ENCODE data around the gene THSD4. TPM values are rescaled to one million over a fixed set of nuclear protein-coding genes. Genes with fewer than 3 reads are reported as not detected.
"Not testable (repeated sequence)": the region's sequence is repeated elsewhere in the genome, so short reads cannot be mapped to it uniquely, and the experiment has no call there.

Gene THSD4
- total RNA-seq, 4 donors from 2014 or later, result 23.0 to 68.5 (median 48.6) TPM

DNA sequence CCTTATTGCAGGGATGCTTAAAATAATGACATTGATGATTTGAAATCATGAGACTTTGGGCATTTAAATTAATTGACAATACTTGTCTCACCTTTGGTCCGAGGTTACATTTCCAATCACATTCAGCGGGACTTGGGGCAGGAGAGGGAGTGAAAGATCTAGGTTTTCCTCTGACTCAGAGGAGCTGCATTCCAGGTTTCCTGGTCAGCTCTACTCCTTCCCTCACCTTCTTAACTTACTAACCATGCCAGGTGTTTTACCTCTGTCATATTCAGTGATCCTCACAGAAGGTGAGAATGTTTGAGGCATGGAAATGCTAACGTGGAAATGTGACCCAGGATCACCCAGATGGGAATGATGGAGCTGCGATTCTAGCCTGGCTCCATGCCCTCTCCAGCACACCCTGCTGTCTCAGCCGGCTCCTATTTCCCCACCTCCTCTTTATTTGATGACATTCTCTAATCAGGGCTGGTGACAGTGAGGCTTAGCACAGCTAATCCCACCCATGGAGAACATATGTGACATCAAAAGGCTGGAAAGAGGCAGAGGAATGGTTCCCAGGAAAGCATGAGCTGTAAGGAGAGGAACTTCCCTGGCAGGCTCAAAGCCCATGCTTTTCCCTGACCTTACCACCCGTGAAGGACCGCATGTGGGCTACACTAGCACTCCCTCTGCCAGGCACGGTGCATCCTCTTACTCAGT, 38.7 kb downstream of the THSD4 start:
- TF ChIP-seq POLR2A (IDR thresholded peaks at IDR 0.05), result no peak
- TF ChIP-seq, protein P1, sequence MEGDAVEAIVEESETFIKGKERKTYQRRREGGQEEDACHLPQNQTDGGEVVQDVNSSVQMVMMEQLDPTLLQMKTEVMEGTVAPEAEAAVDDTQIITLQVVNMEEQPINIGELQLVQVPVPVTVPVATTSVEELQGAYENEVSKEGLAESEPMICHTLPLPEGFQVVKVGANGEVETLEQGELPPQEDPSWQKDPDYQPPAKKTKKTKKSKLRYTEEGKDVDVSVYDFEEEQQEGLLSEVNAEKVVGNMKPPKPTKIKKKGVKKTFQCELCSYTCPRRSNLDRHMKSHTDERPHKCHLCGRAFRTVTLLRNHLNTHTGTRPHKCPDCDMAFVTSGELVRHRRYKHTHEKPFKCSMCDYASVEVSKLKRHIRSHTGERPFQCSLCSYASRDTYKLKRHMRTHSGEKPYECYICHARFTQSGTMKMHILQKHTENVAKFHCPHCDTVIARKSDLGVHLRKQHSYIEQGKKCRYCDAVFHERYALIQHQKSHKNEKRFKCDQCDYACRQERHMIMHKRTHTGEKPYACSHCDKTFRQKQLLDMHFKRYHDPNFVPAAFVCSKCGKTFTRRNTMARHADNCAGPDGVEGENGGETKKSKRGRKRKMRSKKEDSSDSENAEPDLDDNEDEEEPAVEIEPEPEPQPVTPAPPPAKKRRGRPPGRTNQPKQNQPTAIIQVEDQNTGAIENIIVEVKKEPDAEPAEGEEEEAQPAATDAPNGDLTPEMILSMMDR (IDR thresholded peaks at IDR 0.05), result no peak
- Histone ChIP-seq H3K36me3 (no peaks in the 10 kb centered on the region), H3K27me3 (no peaks in the 10 kb centered on the region), H3K4me1 (peaks cover 35 to 47% of the 10 kb centered on the region in 2 donors), H3K27ac (no peak overlapping the region), H3K9me3 (no peaks in the 10 kb centered on the region), H3K4me3 (replicated peaks in 1 of 3) (no peak overlapping the region)
- intact Hi-C loops (cut with DNase I), result no loop called here
- no peak for DNase-seq
- 73 to 79% methylated on average over 8 of the region's 8 CpGs for WGBS, 2 donors

DNA sequence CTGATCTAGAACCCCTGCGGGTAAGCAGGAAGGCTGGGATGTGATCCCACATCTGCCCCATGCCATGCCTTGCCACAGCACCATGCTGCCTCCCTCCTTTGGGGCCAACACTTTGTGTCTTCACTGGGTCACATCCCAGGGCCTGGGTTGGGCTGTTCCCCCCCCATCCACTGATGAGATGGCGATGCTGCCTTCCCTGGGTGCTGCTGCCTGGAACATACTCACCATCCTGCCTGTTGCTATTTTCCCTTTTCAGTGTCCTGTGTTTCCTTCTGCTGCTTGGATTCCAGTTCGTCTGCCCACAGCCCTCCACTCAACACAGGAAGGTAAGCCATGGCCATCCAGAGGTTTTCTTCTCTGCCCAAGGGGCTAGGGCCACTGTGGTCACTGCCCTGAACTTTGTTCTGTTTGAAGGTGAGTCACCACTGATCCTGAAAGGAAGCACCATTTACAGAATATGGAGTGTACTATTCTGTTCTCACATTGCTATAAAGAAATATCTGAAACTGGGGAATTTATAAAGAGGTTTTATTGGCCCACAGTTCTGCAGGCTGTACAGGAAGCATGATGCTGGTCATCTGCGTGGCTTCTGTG, 39.4 kb downstream of the THSD4 start:
- intact Hi-C loops (cut with DNase I), result no loop called here
- Histone ChIP-seq H3K36me3 (no peaks in the 10 kb centered on the region), H3K27me3 (no peaks in the 10 kb centered on the region), H3K4me3 (replicated peaks in 1 of 3) (no peak overlapping the region), H3K27ac (no peak overlapping the region), H3K4me1 (peaks cover 28 to 40% of the 10 kb centered on the region in 2 donors), H3K9me3 (no peaks in the 10 kb centered on the region)
- no peak for TF ChIP-seq POLR2A (IDR thresholded peaks at IDR 0.05)
- TF ChIP-seq, protein P1 (IDR thresholded peaks at IDR 0.05), result no peak
- no peak for DNase-seq
- 92 to 95% methylated on average over 4 of the region's 4 CpGs for WGBS, 2 donors

DNA sequence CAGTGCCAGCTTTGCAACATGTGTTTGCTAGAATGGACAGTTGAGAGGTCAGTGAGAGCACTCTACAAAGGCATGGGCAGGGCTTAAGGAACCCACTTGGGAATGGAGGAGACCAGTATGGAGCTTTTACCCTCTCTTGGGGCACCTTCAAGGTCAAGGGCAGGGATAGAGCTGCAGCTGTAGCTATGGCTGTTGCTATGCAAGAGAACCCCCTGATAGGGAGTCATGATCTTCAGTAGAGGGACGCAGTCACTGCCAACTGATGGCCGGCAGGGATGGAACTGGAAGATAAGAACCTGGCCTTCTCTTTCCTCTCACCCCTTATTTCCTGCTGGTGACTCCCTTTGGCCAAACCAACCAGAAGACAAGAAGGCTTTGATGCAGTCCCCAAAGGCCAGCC, 40.3 kb downstream of the THSD4 start:
- WGBS, 2 donors, result 94 to 100% methylated on average over 2 of the region's 2 CpGs
- DNase-seq, result no peak
- Histone ChIP-seq H3K4me1 (peaks cover 22 to 32% of the 10 kb centered on the region in 2 donors), H3K4me3 (replicated peaks in 1 of 3) (no peak overlapping the region), H3K27me3 (no peaks in the 10 kb centered on the region), H3K9me3 (no peaks in the 10 kb centered on the region), H3K27ac (no peak overlapping the region), H3K36me3 (no peaks in the 10 kb centered on the region)
- TF ChIP-seq POLR2A (IDR thresholded peaks at IDR 0.05), result no peak
- TF ChIP-seq, protein P1 (IDR thresholded peaks at IDR 0.05), result no peak
- intact Hi-C loops (cut with DNase I), result no loop called here

DNA sequence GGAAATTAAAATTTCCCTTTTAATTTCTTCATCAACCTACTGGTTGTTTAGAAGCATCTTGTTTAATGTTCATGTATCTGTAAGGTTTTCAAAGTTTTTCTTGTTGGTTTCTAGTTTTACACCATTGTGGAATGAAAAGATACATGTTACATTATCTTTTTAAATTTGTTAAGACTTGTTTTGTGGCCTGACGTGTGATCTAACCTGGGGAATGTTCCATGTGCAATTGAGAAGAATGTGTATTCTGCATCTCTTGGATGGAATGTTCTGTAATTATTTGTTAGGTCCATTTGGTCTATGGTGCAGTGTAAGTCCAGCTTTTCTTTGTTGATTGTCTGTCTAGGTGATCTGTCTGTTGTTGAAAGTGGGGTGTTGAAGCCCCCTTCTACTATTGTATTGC, 45.7 kb downstream of the THSD4 start:
- H3K36me3 ChIP-seq, result no peaks in the 10 kb centered on the region
- H3K9me3 ChIP-seq, result no peaks in the 10 kb centered on the region
- no peak overlapping the region for H3K4me3 ChIP-seq (replicated peaks in 1 of 3)
- no peaks in the 10 kb centered on the region for H3K27me3 ChIP-seq
- no peak for DNase-seq
- no peaks in the 10 kb centered on the region for H3K4me1 ChIP-seq
- H3K27ac ChIP-seq, result no peak overlapping the region
- intact Hi-C loops (cut with DNase I), result no loop called here
- TF ChIP-seq, protein P1 (IDR thresholded peaks at IDR 0.05), result no peak
- no peak for TF ChIP-seq POLR2A (IDR thresholded peaks at IDR 0.05)
- WGBS, 2 donors, result 91 to 94% methylated on average over 1 of the region's 1 CpG

DNA sequence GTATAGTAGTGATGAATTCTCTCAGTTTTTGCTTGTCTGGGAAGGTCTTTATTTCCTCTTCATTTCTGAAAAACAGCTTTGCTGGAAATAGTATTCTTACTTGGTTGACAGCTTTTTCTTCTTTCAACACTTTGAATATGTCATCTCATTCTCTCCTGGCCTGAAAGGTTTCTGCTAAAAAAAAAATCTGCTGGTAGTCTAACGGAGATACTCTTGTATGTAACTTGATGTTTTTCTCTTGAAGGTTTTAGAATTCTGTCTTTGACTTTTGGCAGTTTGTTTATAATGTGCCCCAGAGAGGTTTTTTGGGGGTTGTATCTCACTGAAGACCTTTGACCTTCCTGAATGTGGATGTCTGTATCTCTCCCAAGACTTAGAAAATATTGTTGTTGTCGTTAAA, 47.0 kb downstream of the THSD4 start:
- intact Hi-C loops (cut with DNase I), result no loop called here
- no peak overlapping the region for H3K27ac ChIP-seq
- no peak for TF ChIP-seq POLR2A (IDR thresholded peaks at IDR 0.05)
- TF ChIP-seq, protein P1 (IDR thresholded peaks at IDR 0.05), result no peak
- H3K36me3 ChIP-seq, result no peaks in the 10 kb centered on the region
- H3K4me1 ChIP-seq, result no peaks in the 10 kb centered on the region
- no peak for DNase-seq
- H3K4me3 ChIP-seq (replicated peaks in 1 of 3), result no peak overlapping the region
- H3K27me3 ChIP-seq, result no peaks in the 10 kb centered on the region
- 92 to 93% methylated on average over 2 of the region's 2 CpGs for WGBS, 2 donors
- H3K9me3 ChIP-seq, result no peaks in the 10 kb centered on the region

DNA sequence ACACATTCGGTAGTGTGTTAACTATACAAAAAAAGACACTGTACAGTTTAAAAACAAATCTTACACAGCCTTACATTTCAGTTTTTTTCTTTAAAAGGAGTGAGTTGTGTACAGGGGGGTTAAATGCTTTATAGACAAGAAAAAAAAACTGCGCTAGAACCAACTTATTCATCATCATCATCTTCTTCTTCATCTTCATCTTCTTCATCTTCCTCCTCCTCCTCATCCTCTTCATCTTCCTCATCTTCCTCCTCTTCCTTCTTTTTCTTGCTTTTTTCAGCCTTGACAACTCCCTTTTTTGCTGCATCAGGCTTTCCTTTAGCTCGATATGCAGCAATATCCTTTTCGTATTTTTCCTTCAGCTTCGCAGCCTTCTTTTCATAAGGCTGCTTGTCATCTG, 49.3 kb downstream of the THSD4 start:
- DNase-seq; H3K36me3 ChIP-seq; H3K9me3 ChIP-seq; H3K27me3 ChIP-seq; intact Hi-C loops (cut with DNase I); H3K27ac ChIP-seq; H3K4me3 ChIP-seq (replicated peaks in 1 of 3): not testable (repeated sequence)
- H3K4me1 ChIP-seq, result peaks cover 14 to 19% of the 10 kb centered on the region in 2 donors
- 92 to 95% methylated on average over 2 to 4 of the region's 5 CpGs for WGBS, 2 donors

Data from thyroid gland (tissue), 4 donors.